Keratinocyte (primary cell): ENCODE results near the gene CCNT1. TPM values are rescaled to one million over a fixed set of nuclear protein-coding genes. Genes with fewer than 3 reads are reported as not detected.
"Not testable (repeated sequence)": the region's sequence is repeated elsewhere in the genome, so short reads cannot be mapped to it uniquely, and the experiment has no call there.

ENCODE experiments used
- DNase-seq: peaks from one replicate; pipeline ENCODE4 v3.0.0-alpha.2; 2011; ENCODE audit warnings: low read depth, missing footprints, low spot score
- FAIRE-seq: peaks from 2 replicates; lab custom pipeline; 2011; peaks lifted over from hg19 to GRCh38; lab: Jason Lieb, UNC
- H2AFZ ChIP-seq: 2 replicates; pipeline ENCODE4 v1.6.0; 2012; ENCODE audit warnings: low read length, control low read depth, inconsistent platforms; ENCODE audit not compliant: control insufficient read depth
- H3K27ac ChIP-seq: 2 replicates; pipeline ENCODE4 v1.5.1; 2011; ENCODE audit warnings: low read length; ENCODE audit not compliant: control insufficient read depth, insufficient read depth
- H3K27me3 ChIP-seq: 3 replicates; pipeline ENCODE4 v1.6.0; 2011; ENCODE audit warnings: low read length; ENCODE audit not compliant: control insufficient read depth, insufficient read depth; ENCODE audit errors: extremely low read depth
- H3K36me3 ChIP-seq, 2 experiments: 2 replicates in 1 of 2; 3 replicates in 1 of 2; pipeline ENCODE4 v1.5.1; 2011; ENCODE audit warnings: low read length in 2 of 2, mild to moderate bottlenecking in 1 of 2; ENCODE audit not compliant: control insufficient read depth in 2 of 2, insufficient read depth in 2 of 2; ENCODE audit errors: extremely low read depth in 1 of 2
- H3K4me1 ChIP-seq: 3 replicates; pipeline ENCODE4 v1.5.1; 2011; ENCODE audit warnings: low read length; ENCODE audit not compliant: control insufficient read depth, insufficient read depth; ENCODE audit errors: extremely low read depth
- H3K4me2 ChIP-seq: 3 replicates; pipeline ENCODE4 v1.6.0; 2011; ENCODE audit warnings: low read depth, low read length; ENCODE audit not compliant: control insufficient read depth, insufficient read depth; ENCODE audit errors: extremely low read depth
- H3K4me3 ChIP-seq, 3 experiments: fragments of 200-600 bp in 1 of 3; sonication (generic) in 1 of 3; 2 replicates in 2 of 3; 3 replicates in 1 of 3; pipeline ENCODE4 v1.5.1; 2011 to 2016; ENCODE audit warnings: low read length in 3 of 3, mild to moderate bottlenecking in 3 of 3, control low read depth in 2 of 3, inconsistent platforms in 1 of 3, low read depth in 1 of 3, mixed read lengths in 1 of 3, mixed run types in 1 of 3, moderate library complexity in 1 of 3; ENCODE audit not compliant: control insufficient read depth in 2 of 3, insufficient read depth in 2 of 3; ENCODE audit errors: extremely low read depth in 1 of 3
- H3K79me2 ChIP-seq: 2 replicates; pipeline ENCODE4 v1.6.0; 2012; ENCODE audit warnings: low read length; ENCODE audit not compliant: control insufficient read depth, insufficient read depth
- H3K9ac ChIP-seq: 3 replicates; pipeline ENCODE4 v1.6.0; 2011; ENCODE audit warnings: low read length; ENCODE audit not compliant: control insufficient read depth, insufficient read depth; ENCODE audit errors: extremely low read depth
- H3K9me1 ChIP-seq: 3 replicates; pipeline ENCODE4 v1.6.0; 2011; ENCODE audit warnings: low read length; ENCODE audit not compliant: control insufficient read depth, insufficient read depth; ENCODE audit errors: extremely low read depth
- H3K9me3 ChIP-seq: 2 replicates; pipeline ENCODE4 v1.5.1; 2012; ENCODE audit warnings: low read depth, low read length; ENCODE audit not compliant: control insufficient read depth
- H4K20me1 ChIP-seq: 3 replicates; pipeline ENCODE4 v1.6.0; 2011; ENCODE audit warnings: low read length; ENCODE audit not compliant: control insufficient read depth, insufficient read depth; ENCODE audit errors: extremely low read depth
- CTCF ChIP-seq, 3 experiments: IDR thresholded peaks in 1 of 3; conservative IDR thresholded peaks in 1 of 3; optimal IDR thresholded peaks in 1 of 3; 2 replicates in 2 of 3; 3 replicates in 1 of 3; pipeline versions ENCODE3 to v1.5.1; 2011; ENCODE audit warnings: low read length in 3 of 3, mild to moderate bottlenecking in 3 of 3, moderate library complexity in 2 of 3, control low read depth in 1 of 3, inconsistent platforms in 1 of 3; ENCODE audit not compliant: insufficient read depth in 2 of 3; ENCODE audit errors: extremely low read depth in 1 of 3
- EZH2 ChIP-seq: IDR thresholded peaks from one replicate; pipeline ENCODE4 v1.6.1; 2012; ENCODE audit warnings: inconsistent platforms, mild to moderate bottlenecking, low read length, moderate library complexity
- dilution Hi-C: fragments of 300-500 bp; cut with MboI; formaldehyde crosslinking; loops from one replicate; pipeline ENCODE4 v1.7.0; 2020; ENCODE audit warnings: low sequenced_read_pairs; ENCODE audit not compliant: extremely low pct_ligation_motif_present
- polyA plus RNA-seq, 5 experiments: library from polyadenylated mRNA; depleted of rRNA in 3 of 5; stranded (reverse) in 3 of 5; stranded (forward) in 1 of 5; unstranded in 1 of 5; fragments of >200 nt; gene quantifications; 1 replicate in 1 of 5; 2 replicates in 3 of 5; 3 replicates in 1 of 5; pipeline versions ENCODE4 v1.2.1 to v1.2.3, GENCODE V29; 2011 to 2012; ENCODE audit warnings: missing spikeins in 2 of 5, low read depth in 1 of 5, low replicate concordance in 1 of 5

CCNT1 gene
- polyA plus RNA-seq, 1 donor (not counting 4 experiments of a cell fraction or from before 2014, with no cell fraction given), result 23.4 TPM

DNA sequence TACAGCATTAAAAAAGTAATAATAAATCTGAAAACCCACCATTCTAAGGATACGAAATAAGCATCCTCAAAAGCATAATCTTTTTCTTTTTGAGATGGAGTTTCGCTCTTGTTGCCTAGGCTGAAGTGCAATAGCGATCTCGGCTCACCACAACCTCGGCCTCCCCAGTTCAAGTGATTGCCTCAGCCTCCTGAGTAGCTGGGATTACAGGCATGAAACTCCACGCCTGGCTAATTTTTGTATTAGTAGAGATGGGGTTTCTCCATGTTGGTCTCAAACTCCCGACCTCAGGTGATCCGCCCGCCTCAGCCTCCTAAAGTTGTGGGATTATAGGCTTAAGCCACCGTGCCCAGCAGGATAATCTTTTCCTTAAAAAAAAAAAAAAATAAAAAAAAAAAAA is 4.3 kb downstream of the CCNT1 start:
- Histone ChIP-seq H3K4me2 (no peak overlapping the region), H3K36me3 (peaks cover 6 to 19% of the 10 kb centered on the region in 2 experiments), H2AFZ (no peak overlapping the region), H4K20me1 (peaks cover 3% of the 10 kb centered on the region), H3K9me3 (no peaks in the 10 kb centered on the region), H3K79me2 (peaks cover 86% of the 10 kb centered on the region), H3K27ac (no peak overlapping the region), H3K9ac (no peak overlapping the region), H3K4me3 (no peak overlapping the region), H3K27me3 (no peaks in the 10 kb centered on the region), H3K4me1 (peaks cover 16% of the 10 kb centered on the region), H3K9me1 (no peaks in the 10 kb centered on the region)
- FAIRE-seq (no peak), DNase-seq (no peak)
- TF ChIP-seq EZH2 (no peak), CTCF (optimal IDR thresholded peaks at IDR 0.05 in 1 of 3, IDR thresholded peaks at IDR 0.05 in 1 of 3, conservative IDR thresholded peaks at IDR 0.05 in 1 of 3; ENCODE audit: extremely low read depth in 1 of 3, insufficient read depth in 2 of 3, low read length in 3 of 3) (no peak)
- dilution Hi-C loops, result no loop called here

DNA sequence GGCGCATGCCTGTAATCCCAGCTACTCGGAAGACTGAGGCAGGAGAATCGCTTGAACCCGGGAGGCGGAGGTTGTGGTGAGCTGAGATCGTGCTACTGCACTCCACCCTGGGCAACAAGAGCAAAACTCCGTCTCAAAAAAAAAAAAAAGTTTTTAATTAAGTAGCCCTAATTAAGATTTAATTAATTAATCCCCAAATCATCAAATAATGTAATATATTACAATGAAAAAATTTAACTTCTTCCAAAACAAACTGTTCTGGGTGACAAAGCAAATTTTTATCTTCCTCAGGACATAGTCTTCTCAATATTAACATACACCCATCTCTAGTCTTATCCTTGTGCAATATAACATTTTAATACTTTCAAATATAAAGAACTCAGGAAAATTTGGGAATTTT is 17.7 kb downstream of the CCNT1 start:
- FAIRE-seq, H3K9ac ChIP-seq, dilution Hi-C loops: not testable (repeated sequence)

DNA sequence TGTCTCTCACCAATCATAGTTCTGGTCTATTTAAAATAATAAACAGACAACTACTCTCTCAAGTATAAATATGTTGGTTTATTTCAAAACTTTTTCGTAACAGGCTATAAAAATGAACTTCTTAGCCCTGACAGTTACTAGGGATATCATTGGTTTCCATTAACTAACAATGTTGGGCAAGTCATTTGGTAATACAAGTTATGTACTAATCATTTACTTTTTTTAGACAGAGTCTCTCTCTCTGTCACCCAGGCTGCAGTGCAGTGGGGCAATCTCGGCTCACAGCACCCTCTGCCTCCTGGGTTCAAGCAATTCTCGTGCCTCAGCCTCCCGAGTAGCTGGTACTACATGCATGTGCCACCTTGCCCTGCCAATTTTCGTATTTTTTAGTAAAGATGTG is 19.9 kb downstream of the CCNT1 start:
- Histone ChIP-seq H3K79me2 (peaks cover 12% of the 10 kb centered on the region), H3K36me3 (peaks cover 23 to 34% of the 10 kb centered on the region in 2 experiments), H3K9me3 (no peaks in the 10 kb centered on the region), H3K4me3 (no peak overlapping the region), H3K9ac (no peak overlapping the region), H4K20me1 (peaks cover 6% of the 10 kb centered on the region), H3K27me3 (no peaks in the 10 kb centered on the region), H3K9me1 (no peaks in the 10 kb centered on the region), H2AFZ (no peak overlapping the region), H3K27ac (no peak overlapping the region), H3K4me1 (no peaks in the 10 kb centered on the region), H3K4me2 (no peak overlapping the region)
- dilution Hi-C loops, result no loop called here
- TF ChIP-seq EZH2 (no peak), CTCF (optimal IDR thresholded peaks at IDR 0.05 in 1 of 3, IDR thresholded peaks at IDR 0.05 in 1 of 3, conservative IDR thresholded peaks at IDR 0.05 in 1 of 3; ENCODE audit: extremely low read depth in 1 of 3, insufficient read depth in 2 of 3, low read length in 3 of 3) (no peak)
- no peak for FAIRE-seq
- no peak for DNase-seq

More for the DNA sequence above, 17.7 kb downstream of the CCNT1 start:
- H3K27me3 ChIP-seq, H2AFZ ChIP-seq, H3K4me1 ChIP-seq, H3K27ac ChIP-seq, H3K4me3 ChIP-seq, H3K4me2 ChIP-seq, DNase-seq, H3K9me3 ChIP-seq, H3K9me1 ChIP-seq, H4K20me1 ChIP-seq: not testable (repeated sequence)
- Histone ChIP-seq H3K36me3 (peaks cover 14 to 22% of the 10 kb centered on the region in 2 experiments), H3K79me2 (peaks cover 26% of the 10 kb centered on the region)
